Central memory CD4-positive, alpha-beta T cell (primary cell): ENCODE results near the gene TUBB4A.

Experiments
- DNase-seq: peaks from one replicate; pipeline ENCODE4 v3.0.0; 2022

Gene TUBB4A

DNA sequence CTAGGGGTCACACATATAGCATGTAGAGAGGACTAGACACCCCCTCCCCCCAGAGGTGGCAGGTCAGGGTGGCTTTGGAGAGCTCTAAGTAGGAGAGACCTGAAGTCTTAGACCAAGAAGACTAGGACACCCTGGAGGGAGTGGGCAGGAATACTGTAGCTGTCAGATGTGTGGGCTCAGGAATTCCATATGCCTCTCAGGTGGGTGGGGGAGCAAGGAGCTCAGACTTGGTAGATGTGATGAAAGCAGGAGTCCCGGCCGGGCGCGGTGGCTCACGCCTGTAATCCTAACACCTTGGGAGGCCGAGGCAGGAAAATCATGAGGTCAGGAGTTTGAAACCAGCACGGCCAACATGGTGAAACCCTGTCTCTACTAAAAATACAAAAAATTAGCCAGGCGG lies 36.4 kb downstream of the TUBB4A start:
- no peak for DNase-seq

DNA sequence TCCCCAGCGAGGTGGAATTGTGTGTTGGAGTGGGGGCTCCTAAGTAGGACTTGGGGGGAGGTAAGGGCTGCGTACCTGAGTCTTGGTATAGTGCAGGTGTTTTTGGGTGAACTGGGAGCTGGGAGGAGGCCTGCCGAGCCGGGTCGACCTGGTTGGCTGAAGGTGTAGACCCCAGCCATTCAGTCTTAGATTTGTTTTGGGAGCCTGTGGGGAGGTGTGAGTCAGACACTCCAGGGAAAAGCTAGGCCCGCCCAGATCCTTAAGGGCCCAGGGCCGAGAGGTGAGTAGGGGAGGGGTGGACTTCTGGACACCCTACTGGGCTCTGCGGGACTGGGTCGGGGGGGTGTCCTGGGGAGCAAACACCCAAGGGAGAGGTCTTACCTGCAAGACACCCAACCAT lies 37.1 kb downstream of the TUBB4A start:
- no peak for DNase-seq

DNA sequence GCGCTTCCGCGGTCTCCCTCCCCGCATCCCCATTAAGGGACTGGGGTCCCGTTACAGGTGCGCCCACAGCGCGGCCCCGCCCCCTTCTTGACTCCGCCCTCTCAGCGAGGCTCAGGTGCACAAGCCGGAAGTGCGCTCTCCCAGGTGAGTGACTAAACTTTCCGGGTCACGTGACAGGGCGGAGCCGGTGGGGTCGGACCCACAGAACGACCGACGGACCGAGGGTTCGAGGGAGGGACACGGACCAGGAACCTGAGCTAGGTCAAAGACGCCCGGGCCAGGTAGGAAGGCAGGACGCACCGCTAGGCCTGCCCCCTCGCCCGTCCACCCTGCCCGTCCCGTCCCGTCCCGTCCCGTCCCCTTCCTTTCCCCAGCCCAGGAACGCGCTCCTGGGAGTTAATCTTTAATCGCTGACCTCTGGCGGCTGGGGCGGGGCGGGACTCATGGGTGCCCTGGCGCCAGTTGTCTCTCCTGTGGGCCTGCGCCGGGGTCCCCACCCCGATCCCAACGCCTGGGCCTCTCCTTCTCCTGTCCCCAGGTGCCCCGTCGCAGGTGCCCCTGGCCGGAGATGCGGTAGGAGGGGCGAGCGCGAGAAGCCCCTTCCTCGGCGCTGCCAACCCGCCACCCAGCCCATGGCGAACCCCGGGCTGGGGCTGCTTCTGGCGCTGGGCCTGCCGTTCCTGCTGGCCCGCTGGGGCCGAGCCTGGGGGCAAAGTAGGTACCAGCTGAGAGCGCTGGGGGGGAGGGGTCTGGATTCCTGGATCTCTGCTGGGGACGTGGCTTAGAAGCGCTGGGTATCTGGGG lies 37.8 kb downstream of the TUBB4A start, which contains the start of gene CRB3:
Gene CRB3 (plus strand): TSS at position 202 of the 804 bp plus-strand sequence. CDS start 431 bp downstream, at position 633.
- DNase-seq: peak; percentile 27

DNA sequence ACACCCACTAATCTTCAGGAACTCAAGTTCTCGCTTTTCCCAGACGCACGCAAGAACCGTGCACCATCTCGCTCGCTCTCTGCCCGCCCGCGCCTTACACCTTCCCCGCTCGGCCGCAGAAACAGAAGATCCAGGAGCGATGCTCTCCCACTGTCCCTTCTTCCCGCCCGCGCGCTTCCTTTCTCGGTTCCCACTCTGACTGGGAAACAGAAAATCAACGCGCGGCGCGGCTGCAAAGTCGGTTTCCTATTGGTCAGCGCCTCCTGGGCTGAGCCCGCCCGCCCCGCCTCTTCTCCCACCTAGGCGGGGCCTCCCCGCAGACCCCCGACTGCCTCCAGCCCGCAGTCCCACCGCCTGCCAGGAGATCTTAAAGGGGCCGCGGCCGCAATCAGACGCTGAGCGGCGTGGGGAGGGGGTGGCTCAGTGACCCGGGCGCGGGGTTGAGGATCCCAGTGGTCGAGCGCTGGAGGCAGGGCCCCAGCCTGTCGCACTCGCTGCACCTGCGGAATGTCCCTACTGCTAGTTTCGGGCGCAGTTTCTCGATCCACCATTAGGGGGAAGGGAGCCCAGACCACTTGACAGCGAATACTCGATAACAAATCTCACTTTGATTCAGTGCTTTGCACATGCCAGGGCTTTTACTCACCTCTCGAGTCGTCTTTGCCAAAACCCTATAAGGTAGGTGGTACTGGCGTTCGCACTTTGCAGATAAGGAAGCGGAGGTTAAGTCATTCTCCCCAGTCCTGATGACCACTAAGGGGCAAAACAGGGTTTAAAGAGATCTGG lies 41.8 kb downstream of the TUBB4A start:
- DNase-seq: peak; percentile 95

DNA sequence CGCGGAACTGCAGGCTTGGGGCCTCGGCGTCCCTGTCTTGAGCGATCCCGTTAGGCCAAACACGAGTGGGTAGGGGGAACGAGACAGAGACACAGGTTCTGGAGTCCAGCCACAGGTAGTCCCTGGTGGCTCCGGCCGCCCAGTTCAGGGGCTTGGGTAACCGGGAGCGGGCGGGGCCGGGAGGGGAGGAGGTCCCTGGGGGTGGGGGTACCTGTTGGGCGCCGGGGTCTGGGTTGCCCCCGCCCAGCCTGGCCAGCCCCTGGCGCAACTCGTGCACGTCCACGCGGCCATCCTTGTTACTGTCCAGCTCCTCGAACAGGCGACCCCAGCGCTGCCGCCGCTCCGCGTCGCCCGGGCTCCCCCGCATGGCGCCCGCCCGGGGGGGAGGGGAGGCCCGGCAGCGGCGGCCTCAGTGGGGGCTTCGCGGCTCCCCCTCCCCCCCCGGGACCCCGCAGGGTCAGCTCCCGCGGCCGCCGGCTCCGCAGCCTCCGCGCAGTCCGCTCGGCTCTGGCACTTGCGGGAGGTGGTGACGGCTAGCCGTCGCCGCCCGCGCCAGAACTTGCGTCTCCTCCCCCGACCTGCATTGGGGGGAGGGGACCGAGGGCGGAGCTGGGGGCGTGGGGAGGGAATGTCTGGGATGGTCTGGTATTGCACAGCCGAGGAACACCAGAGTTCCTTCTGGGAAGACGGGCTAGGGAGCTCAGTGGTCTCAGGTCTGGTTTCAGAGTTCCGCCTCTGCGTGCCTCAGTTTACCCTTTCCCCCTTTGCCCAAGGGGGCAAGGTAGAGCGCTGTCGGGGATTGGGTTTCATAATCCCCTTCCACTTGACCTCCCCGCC lies 42.6 kb downstream of the TUBB4A start, which contains the start of gene SLC25A23:
Gene SLC25A23 (minus strand): TSS at position 531 of the 837 bp plus-strand sequence. CDS start 164 bp downstream, at position 367.
- DNase-seq: peak; percentile 31

DNA sequence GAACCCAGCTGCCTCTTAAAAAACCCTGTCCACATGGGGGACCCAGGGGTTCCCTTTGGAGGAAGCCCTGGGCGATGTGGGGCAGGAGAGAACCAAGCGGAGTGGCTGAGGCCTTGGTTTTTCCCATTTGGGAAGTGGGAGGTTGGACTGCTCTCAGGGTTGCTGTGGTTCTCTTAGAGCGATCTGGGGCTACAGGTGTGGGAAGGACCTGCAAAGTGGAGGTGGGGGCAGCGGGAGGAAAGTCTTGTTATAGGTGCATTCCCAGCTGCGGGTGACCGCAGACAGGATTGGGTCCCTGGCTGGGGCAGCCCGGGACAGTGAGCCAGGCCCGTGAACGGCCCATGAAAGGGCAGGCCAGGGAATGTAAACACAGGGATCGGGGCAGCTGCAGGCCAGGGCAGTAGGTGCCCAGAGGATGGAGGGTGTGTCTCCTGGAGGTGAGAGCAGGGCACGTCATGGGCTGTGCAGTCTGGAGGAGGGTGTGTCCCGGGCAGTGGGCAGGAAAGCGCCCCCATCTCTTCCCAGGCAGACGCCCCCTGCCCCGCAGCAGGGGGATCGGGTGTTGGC lies 43.3 kb downstream of the TUBB4A start:
- DNase-seq: no peak

DNA sequence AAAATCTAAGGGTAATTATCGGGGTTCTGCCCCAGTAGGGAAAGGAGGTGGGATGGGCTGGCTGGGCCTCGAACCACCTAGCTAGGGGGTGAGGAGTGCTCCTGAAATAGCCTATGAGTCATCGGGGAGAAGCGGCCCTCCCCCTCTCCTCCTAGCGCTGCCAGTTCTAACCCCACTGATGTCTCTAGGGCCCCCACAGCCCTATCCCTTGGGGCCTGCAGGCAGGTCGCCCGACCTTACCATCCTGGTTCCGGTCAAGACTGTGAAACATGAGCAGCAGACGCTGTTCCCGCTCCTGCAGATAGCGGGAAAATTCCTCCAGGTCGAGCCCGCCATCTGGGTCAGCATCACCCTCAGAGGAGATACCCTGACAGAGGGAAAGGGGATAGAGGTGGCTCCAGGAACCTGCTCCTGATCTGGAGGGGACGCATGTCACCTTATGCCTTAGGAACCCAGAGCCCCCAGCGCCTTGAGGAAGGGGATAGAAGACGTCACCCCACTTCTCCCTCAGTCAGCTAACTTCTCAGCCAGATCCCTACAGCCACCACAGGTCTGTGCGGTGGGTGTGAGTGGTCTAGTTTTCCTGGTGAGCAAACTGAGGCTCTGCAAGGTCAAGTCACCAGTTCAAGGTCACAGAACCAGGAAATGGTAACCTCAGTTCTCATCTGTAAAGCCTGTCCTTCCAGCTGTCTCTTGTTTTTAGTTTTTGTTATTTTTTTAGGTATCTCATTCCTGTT lies 44.0 kb downstream of the TUBB4A start:
- no peak for DNase-seq

DNA sequence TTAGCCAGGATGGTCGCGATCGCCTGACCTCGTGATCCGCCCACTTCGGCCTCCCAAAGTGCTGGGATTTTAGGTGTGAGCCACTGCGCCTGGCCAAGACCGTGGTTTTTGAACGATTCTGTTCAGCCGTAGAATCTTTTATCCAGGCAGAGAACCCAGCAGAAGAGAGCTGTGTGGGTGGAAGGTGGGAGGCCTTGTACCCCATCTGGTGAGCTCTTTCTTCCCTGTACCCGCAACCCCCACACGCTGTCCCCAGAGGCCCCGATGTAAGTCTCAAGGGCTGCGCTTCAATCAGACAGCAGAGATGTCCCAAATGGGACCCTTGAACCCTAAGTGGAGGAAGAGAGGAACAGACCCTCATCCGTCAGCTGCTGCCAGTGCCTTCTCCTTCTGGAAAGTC lies 46.2 kb downstream of the TUBB4A start:
- no peak for DNase-seq

DNA sequence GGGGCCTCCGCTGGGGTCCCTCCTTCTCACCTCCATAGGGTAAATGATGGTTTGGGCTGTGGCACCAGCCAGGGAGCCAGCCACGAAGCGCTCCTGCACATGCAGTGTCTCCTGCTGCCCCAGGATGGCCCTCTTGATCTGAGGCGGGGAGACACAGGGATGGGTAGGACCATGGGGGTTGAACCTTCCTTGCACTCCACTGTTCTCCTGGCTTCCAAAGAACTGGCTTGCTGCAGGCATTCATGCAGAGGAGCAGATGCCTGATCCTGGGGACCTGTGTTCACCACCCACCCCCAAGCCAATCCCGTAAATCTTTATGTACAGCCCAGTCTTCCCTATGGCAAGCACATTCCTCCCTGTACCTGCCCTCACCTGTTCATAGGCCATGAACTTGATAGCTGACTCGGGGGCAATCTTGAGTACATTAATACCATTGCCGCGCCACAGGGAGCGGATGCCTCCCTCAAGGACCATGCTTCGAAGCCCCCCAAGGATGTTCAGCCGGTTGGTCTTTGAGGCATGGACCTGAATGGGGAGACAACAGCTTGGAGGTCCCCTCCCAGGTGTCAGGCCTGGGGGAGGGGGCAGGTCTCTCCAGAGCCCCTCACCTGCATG lies 48.1 kb downstream of the TUBB4A start:
- DNase-seq: no peak

DNA sequence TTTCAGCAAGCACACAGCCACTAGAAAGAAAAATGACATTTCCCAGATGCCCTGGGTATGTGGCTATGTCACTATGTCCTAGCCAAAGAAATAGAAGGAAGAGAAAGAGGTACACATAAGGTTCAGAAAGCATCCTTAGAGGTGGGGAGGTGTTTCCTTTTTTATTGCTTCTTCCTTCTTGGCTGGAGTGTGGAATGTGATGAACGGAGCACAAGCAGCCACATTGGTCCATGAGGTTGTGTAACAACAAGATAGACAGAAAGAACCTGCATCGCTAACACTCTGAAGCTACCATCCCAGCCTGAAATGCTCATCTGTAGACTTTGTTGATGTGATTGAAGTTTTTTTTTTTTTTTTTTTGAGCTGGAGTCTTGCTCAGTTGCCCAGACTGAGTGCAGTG lies 49.2 kb downstream of the TUBB4A start:
- DNase-seq: no peak

DNA sequence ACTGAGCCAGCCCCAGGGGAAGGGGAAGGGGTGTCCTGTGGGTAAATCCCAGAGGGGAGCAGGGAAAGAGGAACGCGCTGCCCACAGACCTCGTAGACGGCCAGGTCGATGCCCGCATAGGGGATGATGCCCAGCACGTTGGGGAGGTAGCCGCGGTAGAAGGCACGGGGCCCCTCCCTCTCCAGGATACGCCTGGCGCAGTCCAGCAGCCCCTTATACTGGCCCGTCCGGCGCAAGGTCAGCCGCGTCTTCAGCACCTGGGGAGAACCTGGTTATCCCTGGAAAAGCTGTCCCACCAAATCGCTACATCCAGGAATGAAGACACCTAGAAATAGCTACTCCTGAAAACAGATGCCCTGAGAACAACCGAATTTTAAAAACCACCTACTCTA lies 49.9 kb downstream of the TUBB4A start:
- DNase-seq: no peak

DNA sequence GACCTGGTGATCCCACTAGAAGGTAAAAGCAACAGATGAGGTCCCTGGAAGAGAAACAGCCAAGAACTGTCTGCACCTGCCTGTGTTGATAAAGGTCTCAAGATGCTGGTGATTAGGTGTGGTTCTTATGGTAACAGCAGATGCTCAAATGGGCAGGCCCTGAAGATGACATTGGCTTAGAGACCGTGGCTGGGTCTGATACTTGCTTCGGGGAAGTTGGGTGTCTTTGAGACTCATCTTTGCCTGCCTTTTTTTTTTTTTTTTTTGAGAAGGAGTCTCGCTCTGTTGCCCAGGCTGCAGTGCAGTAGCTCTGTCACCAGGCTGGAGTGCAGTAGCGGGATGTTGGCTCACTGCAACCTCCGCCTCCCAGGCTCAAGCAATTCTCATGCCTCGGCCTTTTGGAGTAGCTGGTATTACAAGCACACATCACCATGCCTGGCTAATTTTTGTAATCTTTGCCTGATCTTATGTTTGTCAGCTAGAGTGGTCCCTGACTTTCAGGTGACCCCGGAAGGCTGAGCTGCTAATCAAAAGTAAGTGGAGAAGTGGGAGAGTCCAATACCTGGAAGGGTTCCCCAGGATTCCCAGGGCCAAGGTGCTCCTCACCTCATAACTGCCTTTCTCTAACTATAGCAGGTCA lies 50.4 kb downstream of the TUBB4A start:
- no peak for DNase-seq

DNA sequence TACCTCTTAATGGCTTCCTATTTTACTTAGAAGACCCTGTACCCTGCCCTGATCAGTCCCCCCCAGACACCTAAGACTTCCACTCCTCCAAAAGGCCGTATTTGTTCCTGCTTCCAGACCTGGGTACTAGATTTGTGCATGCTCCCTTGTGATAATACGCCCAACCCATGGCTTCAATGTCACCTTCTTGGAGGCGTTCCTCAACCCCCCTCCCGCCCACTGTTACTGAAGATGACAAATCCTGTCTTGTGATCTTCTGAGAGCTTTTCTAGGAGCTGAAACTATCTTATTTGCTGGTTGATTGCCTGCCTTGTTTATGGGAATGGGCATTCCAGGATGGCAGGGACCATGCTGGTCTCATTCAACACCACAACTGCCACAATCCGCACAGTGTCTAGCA lies 51.9 kb downstream of the TUBB4A start:
- no peak for DNase-seq

DNA sequence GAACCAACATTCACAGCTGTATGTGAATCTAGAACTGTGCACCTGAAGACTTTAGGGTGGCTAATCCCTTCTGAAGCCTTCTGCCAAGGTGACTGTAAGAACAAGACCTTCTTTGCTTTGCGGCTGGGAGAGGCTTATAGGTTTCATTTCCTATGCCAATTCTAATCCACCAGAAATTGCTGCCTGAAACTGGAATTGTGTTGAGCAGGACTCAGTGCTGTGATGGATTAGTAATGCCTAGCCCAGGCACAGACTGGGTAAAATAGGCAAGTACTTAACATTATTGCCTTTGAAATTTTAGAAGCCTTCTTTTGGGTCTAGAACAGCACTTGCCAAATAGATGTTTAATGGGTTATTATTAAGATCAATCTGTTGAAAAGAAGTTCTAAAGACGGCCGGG lies 54.1 kb downstream of the TUBB4A start:
- no peak for DNase-seq

DNA sequence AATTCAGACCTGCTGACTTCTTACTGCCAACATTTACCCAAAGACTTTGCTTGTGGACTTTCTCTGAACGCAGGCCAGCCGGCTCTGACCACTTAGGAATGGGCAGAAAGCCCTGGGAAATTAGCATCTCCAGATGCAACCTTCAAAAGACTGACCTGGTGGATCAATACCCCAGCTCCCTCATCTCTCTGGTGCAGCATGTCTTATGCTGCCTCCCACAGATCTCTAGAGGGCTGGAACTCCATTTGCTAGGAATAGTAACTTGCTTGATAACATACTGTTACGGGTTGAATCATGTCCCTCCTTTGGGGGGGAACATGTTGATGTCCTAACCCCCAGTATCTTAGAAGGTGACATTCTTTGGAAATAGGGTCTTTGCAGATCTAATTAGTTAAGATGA lies 55.7 kb downstream of the TUBB4A start:
- DNase-seq: no peak
